Measurements from ENCODE around the gene GCHFR. TPM values are rescaled to one million over a fixed set of nuclear protein-coding genes. Genes with fewer than 3 reads are reported as not detected.

GCHFR gene
- total and polyA plus RNA-seq, 12 donors, result 2.2 to 10.8 (median 3.9) TPM

DNA sequence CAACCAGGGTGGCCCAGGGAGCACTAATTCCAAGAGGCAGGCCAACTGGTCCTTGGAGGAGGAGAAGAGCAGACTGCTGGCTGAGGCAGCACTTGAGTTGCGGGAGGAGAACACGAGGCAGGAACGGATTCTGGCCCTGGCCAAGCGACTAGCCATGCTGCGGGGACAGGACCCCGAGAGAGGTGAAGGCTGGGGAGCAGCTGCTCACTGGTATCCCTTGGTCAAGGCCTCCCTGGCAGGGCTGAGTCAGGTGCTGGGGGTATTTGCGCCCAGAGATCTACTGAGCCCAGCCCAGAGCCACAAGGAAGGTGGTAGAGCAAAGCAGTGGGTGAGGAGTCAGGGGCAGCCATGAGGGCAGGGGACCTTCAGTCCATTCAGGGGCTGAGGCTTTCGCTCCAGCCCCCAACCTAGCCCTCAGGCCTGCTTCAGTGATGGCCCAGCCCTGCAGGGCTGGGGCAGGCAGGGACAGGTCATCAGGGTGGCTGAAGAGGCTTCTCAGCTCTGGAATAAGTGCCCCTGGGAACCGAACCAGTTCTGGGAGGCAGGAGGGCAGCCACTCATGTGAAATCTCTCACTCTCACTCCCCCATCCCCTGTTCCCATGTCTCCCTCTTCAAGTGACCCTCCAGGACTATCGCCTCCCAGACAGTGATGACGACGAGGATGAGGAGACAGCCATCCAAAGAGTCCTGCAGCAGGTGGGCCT lies 49.0 kb downstream of the GCHFR start:
- Histone ChIP-seq H3K4me1 (peaks cover 0 to 24% (median 14%) of the 10 kb centered on the region in 9 donors), H3K36me3 (peaks cover 0 to 58% (median 26%) of the 10 kb centered on the region in 9 donors), H3K9me3 (no peaks in the 10 kb centered on the region), H3K27me3 (no peaks in the 10 kb centered on the region), H3K4me3 (no peak overlapping the region), H3K27ac (no peak overlapping the region)
- intact Hi-C loops (cut with DNase I), result no loop called here
- WGBS, 2 donors, result 95 to 97% methylated on average over 12 of the region's 12 CpGs
- DNase-seq, result no peak
- no peak for ATAC-seq
- TF ChIP-seq, protein P1, sequence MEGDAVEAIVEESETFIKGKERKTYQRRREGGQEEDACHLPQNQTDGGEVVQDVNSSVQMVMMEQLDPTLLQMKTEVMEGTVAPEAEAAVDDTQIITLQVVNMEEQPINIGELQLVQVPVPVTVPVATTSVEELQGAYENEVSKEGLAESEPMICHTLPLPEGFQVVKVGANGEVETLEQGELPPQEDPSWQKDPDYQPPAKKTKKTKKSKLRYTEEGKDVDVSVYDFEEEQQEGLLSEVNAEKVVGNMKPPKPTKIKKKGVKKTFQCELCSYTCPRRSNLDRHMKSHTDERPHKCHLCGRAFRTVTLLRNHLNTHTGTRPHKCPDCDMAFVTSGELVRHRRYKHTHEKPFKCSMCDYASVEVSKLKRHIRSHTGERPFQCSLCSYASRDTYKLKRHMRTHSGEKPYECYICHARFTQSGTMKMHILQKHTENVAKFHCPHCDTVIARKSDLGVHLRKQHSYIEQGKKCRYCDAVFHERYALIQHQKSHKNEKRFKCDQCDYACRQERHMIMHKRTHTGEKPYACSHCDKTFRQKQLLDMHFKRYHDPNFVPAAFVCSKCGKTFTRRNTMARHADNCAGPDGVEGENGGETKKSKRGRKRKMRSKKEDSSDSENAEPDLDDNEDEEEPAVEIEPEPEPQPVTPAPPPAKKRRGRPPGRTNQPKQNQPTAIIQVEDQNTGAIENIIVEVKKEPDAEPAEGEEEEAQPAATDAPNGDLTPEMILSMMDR (IDR thresholded peaks at IDR 0.05), result no peak

DNA sequence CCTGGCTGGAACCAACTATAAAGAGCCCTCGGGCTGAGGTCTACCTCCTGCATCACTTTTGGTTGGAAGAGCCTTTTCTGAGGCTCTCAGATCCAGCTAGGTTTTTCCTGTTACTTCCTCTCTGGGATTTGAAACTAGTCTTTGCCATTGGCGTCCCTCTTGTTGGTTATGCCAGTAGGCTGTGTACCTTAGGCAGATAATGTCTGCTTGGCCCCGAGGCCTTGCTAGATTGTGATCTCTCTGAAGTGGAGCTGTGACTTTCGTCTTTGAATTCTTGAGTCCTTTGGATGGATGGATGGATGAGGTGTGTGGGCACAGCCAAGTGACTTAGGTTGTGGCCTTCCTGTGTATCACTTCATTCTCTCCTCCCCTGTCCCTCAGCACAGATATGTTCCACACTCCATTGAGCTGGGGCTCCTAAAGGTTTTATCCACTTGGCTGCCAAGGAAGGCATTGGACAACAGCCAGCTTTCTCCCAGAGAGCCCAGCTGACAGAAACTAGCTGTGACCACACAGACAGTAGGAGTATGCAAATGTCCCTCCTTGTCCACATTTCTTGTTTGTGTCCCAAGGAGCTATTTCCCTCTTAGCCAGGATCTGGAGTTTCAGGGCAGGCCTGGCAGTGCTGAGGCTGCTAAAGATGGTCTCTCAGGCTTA lies 51.3 kb downstream of the GCHFR start:
- intact Hi-C loops (cut with DNase I), result no loop called here
- Histone ChIP-seq H3K4me3 (no peak overlapping the region), H3K4me1 (peaks cover 0 to 12% (median 4%) of the 10 kb centered on the region in 9 donors), H3K27ac (no peak overlapping the region), H3K27me3 (no peaks in the 10 kb centered on the region), H3K9me3 (no peaks in the 10 kb centered on the region), H3K36me3 (peaks cover 0 to 49% (median 26%) of the 10 kb centered on the region in 9 donors)
- DNase-seq, result peak in 1 of 2 donors; percentile 39
- peak in 7 of 8 donors; percentile 16 to 73 (median 61) for ATAC-seq
- 65 to 74% methylated on average over 4 of the region's 4 CpGs for WGBS, 2 donors
- TF ChIP-seq, protein P1 (IDR thresholded peaks at IDR 0.05), result no peak

Other genes with a start within 250 kb of the GCHFR start
- 10 to 100 TPM; 16.0 to 30.1 (median 21.6) TPM for gene CCDC32, start 199.0 kb upstream of the GCHFR start, total RNA-seq
- gene CCDC32, start 199.0 kb upstream of the GCHFR start, polyA plus RNA-seq, result 10 to 100 TPM; 25.0 to 37.5 TPM
- gene RPUSD2, start 194.8 kb upstream of the GCHFR start, total RNA-seq, result 10 to 100 TPM in 6 of 10 donors, 1 to 10 TPM in 4; 7.4 to 14.8 (median 10.7) TPM
- gene RPUSD2, start 194.8 kb upstream of the GCHFR start, polyA plus RNA-seq, result 10 to 100 TPM in 1 of 2 donors, 1 to 10 TPM in 1; 9.6 to 11.0 TPM
- gene KNL1, start 169.8 kb upstream of the GCHFR start, total RNA-seq, result 1 to 10 TPM in 4 of 10 donors, under 1 TPM in 6; 0.21 to 2.6 (median 0.73) TPM
- under 1 TPM; 0.10 to 0.22 TPM for gene KNL1, start 169.8 kb upstream of the GCHFR start, polyA plus RNA-seq
- gene RAD51, start 68.9 kb upstream of the GCHFR start, total RNA-seq, result 1 to 10 TPM in 2 of 10 donors, under 1 TPM in 8; 0.30 to 3.6 (median 0.76) TPM
- under 1 TPM in 1 of 2 donors, not detected in 1; 0.43 TPM for gene RAD51, start 68.9 kb upstream of the GCHFR start, polyA plus RNA-seq
- 10 to 100 TPM; 12.2 to 20.9 (median 17.6) TPM for gene RMDN3, start 8.8 kb upstream of the GCHFR start, total RNA-seq
- 10 to 100 TPM; 16.2 to 21.7 TPM for gene RMDN3, start 8.8 kb upstream of the GCHFR start, polyA plus RNA-seq
- gene C15orf62, start 5.9 kb downstream of the GCHFR start, total RNA-seq, result under 1 TPM in 3 of 10 donors, not detected in 7; 0.10 to 0.32 (median 0.31) TPM
- gene C15orf62, start 5.9 kb downstream of the GCHFR start, polyA plus RNA-seq, result under 1 TPM; 0.12 to 0.15 TPM
- gene ZFYVE19, start 43.0 kb downstream of the GCHFR start, total RNA-seq, result 10 to 100 TPM; 14.2 to 29.2 (median 18.2) TPM
- gene ZFYVE19, start 43.0 kb downstream of the GCHFR start, polyA plus RNA-seq, result 10 to 100 TPM; 11.9 to 18.1 TPM
- gene DNAJC17, start 43.4 kb downstream of the GCHFR start, total RNA-seq, result 10 to 100 TPM in 9 of 10 donors, 1 to 10 TPM in 1; 9.9 to 17.7 (median 14.7) TPM
- gene DNAJC17, start 43.4 kb downstream of the GCHFR start, polyA plus RNA-seq, result 10 to 100 TPM; 34.5 to 62.1 TPM
- not detected for gene PPP1R14D, start 64.6 kb downstream of the GCHFR start, total RNA-seq
- not detected for gene PPP1R14D, start 64.6 kb downstream of the GCHFR start, polyA plus RNA-seq
- 1 to 10 TPM in 2 of 10 donors, under 1 TPM in 7, not detected in 1; 0.17 to 1.9 (median 0.47) TPM for gene SPINT1, start 80.0 kb downstream of the GCHFR start, total RNA-seq
- under 1 TPM; 0.22 to 0.43 TPM for gene SPINT1, start 80.0 kb downstream of the GCHFR start, polyA plus RNA-seq
- gene RHOV, start 110.2 kb downstream of the GCHFR start, total RNA-seq, result not detected
- gene RHOV, start 110.2 kb downstream of the GCHFR start, polyA plus RNA-seq, result under 1 TPM in 1 of 2 donors, not detected in 1; 0.03 TPM
- gene VPS18, start 130.4 kb downstream of the GCHFR start, total RNA-seq, result 10 to 100 TPM; 16.0 to 25.0 (median 21.5) TPM
- gene VPS18, start 130.4 kb downstream of the GCHFR start, polyA plus RNA-seq, result 10 to 100 TPM; 10.5 to 12.2 TPM
- 10 to 100 TPM in 8 of 10 donors, 1 to 10 TPM in 2; 6.5 to 24.8 (median 16.6) TPM for gene DLL4, start 165.3 kb downstream of the GCHFR start, total RNA-seq
- gene DLL4, start 165.3 kb downstream of the GCHFR start, polyA plus RNA-seq, result 10 to 100 TPM in 1 of 2 donors, 1 to 10 TPM in 1; 8.7 to 10.2 TPM
- gene CHAC1, start 189.4 kb downstream of the GCHFR start, total RNA-seq, result 1 to 10 TPM in 7 of 10 donors, under 1 TPM in 3; 0.31 to 4.8 (median 1.7) TPM
- gene CHAC1, start 189.4 kb downstream of the GCHFR start, polyA plus RNA-seq, result 1 to 10 TPM; 1.7 to 7.6 TPM

Data from heart right ventricle (tissue), 16 donors.